GM12873 (cell line): ENCODE measurements around the gene TFEB.

ENCODE experiments used
- TF ChIP-seq, protein P1 (sequence below): IDR thresholded peaks from 2 replicates; pipeline ENCODE4 v1.5.1; 2012; ENCODE audit warnings: low read depth, mild to moderate bottlenecking, moderate library complexity, low read length, control low read depth; ENCODE audit not compliant: insufficient read depth; ENCODE audit errors: missing control alignments

Gene TFEB

DNA sequence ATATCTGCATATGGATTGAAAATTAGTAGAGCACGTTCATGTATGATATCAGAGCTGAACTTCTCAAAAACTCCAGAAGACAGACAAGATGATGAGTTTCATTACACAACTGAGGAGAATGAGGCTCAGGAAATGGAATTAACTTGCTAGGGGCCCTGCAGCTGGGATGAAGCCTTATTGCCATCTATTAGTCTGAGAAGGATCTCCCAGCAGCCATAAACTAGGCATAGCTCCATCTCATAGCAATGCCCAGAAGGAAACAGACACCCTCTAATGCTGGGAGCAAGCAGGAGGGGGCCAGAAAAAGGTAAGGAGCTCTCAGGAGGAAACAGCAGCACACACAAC lies 18.0 kb downstream of the TFEB start:
- TF ChIP-seq, protein P1, sequence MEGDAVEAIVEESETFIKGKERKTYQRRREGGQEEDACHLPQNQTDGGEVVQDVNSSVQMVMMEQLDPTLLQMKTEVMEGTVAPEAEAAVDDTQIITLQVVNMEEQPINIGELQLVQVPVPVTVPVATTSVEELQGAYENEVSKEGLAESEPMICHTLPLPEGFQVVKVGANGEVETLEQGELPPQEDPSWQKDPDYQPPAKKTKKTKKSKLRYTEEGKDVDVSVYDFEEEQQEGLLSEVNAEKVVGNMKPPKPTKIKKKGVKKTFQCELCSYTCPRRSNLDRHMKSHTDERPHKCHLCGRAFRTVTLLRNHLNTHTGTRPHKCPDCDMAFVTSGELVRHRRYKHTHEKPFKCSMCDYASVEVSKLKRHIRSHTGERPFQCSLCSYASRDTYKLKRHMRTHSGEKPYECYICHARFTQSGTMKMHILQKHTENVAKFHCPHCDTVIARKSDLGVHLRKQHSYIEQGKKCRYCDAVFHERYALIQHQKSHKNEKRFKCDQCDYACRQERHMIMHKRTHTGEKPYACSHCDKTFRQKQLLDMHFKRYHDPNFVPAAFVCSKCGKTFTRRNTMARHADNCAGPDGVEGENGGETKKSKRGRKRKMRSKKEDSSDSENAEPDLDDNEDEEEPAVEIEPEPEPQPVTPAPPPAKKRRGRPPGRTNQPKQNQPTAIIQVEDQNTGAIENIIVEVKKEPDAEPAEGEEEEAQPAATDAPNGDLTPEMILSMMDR: no peak

DNA sequence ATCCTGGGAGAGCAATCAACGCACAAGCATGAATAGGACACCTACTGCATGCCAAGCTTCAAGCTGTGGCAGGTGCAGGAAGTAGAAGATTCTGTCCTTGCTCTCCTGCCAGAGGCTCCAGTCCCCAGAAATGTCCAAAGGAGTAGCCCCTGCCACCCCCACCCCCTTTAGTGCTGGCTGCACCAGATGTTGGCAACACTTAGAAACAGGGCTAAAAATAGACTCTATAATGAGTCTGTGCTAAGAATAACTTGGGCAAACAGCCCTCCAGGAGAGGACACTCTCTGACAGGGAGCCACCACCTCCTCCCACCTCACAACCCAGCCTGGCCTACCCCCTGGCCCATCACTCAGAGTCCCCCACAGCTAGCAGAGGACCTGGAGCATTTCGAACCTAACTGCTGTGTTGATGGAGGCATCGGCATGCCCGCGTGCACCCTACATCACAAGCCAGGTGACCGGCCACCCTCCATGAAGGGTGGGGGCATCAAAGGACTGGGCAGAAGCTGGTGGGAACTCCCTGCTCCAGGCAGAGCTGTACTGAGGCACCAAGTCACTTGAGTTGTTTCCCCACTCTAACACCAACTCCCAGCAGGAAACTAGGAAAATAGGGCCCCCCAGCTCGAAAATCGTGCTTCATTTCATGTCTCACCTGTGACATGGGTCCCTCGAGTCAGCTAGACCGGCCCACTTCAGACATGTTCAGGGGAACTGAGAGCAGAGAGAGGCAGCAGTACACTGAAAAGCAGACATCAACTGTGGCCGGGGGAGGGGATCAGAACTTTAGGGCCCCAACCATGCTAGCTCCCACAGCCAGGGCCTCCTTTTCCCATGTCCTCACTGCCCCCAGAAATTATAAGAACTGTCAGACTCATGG lies 18.7 kb downstream of the TFEB start:
- TF ChIP-seq, protein P1: no peak

DNA sequence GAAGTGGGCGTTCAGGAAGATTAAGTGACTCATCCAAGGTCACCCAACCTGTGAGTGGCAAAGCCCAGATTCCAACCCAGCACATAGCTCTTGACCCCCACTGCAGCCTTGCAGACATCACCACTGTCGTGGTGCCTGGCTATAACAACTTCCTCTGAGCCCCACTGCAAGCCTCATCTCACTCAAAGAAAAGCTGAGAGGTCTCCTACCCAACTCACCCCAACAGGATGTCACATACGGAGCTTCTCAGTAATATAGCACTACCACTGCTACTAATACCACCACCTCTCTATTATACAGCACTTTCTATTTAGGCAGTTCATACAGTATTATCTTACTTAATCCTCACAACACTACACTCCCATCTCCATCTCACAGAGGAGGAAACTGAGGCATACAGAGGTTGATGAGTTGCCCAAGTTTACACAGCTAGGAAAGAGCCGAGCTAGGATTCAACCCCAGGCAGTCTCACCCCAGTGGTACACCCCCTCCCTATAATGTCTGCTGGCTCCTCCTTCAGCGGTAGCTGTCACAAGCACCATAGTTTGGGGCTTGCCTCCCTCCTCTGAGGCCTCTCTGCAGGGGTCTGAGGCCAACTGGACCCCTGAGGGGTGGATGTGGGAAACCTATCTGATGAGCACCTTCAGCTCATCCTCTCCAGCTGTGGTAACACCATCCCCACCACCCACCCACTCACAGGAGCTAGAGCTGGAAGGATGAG lies 19.5 kb downstream of the TFEB start:
- TF ChIP-seq, protein P1: no peak

DNA sequence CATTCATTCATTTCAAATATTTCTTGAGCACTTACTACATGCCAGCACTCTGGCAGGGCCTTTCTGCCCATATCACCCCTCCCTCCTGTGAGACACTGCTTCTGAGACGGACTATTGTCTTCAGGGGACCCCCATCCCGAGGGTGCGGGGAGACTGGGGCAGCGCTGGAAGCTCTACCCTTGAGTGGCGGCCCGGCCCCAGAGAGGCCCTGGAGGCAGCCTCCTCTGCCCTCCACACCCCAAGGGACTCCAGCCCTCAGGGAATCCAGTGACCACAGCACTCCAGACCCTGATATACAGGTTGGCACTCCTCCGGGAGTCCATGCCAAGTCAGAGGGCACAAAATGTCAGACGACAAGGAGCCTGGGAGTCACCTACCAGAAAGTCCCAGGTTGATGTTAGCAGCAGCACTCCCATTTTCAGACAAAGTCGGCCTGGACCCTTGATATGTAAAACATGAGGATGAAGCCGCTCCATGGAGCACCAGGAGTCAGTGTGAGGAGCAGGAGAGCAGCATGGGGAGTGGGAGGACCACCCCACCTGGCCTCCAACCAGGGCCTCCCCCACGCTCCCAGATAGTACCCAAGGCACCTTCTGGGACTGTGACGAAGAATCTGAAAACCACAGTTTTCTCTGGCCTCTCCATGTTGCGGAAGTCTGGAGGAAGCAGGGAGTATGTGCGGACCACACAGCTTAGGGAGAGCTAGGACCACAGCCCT lies 20.7 kb downstream of the TFEB start:
- TF ChIP-seq, protein P1: no peak

DNA sequence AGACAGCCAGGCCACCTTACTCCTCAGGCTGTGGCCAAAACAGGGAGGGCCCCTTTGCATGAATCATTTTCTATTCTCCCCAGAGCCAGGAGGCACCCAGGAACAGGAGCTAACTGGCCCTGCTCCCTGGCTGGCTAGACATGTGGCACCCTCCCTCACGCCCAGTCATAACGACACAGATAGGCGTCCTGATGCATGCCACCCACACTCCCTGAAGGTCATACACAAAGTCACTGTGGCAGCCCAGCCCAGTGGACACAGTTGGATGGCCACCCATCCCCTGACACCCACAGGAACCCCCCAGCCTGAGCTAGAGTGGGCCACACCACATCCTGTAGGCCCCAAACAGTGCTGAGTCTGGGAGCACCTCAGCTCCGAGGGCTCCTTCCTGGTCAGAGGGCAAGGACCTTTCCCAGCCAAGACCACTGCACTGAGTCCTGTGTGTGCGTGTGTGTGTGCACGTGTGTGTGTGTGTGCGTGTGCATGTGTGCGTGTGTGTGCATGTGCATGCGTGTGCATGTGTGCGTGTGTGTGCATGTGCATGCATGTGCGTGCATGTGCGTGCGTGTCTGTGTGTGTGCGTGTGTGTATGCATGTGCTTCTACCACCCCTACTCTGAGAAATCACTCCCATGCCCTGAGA lies 21.6 kb downstream of the TFEB start:
- TF ChIP-seq, protein P1: no peak

DNA sequence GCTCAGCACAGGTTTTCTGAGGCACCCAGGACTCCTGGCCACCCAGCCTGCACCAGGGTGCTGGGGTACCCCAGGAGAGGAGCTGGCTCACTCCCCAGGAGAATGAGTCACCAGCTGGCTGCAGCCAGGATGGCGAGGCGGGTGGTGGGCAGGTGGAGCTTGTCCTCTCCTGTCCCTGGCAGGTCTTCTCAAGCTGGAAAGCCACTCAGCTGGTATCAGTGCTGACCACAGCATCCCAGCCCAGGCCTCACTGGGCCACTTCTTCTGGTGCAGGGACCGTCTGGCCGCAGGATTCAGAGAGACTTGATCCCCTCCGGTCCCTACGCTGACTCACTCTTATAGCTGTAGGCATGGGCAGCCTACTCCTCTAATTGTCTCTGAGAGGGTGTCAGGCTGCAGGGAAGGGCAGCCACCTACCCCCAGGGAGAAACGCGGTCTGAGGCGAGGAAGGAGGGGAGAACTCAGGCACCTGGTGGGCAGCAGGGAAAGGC lies 22.2 kb downstream of the TFEB start:
- TF ChIP-seq, protein P1: no peak
